PC-9 (cell line): Measurements from ENCODE around the gene FAM114A1.

Experiments used
- EZH2 ChIP-seq: fragments of 200-600 bp; sonication (generic); IDR thresholded peaks from 2 replicates; pipeline ENCODE4 v1.8.0; 2017; ENCODE audit warnings: antibody characterized with exemption, low read depth
- TF ChIP-seq, protein P1 (sequence below): fragments of 200-600 bp; sonication (generic); conservative IDR thresholded peaks from 2 replicates; pipeline ENCODE4 v1.6.1; 2017; ENCODE audit warnings: mixed run types, antibody characterized with exemption, mild to moderate bottlenecking, moderate library complexity

DNA sequence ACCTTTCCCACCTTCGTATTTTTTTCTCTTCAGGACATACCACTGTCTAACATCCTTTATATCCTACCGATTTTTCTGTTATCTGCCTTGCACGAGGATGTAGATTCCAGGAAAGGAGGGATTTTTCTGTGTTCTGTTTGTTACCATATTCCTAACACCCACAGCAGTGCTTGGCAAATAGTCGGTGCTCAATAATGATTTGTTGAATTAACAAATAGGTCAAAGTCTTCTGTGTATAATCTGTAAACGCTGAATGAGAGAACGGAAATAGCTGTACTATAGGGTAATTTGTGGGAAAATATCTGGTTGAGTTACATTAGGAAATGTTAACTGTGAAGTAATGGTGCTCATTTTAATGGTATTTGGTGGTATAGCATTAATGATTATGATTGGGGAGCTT is 83.1 kb downstream of the FAM114A1 start:
- TF ChIP-seq, protein P1, sequence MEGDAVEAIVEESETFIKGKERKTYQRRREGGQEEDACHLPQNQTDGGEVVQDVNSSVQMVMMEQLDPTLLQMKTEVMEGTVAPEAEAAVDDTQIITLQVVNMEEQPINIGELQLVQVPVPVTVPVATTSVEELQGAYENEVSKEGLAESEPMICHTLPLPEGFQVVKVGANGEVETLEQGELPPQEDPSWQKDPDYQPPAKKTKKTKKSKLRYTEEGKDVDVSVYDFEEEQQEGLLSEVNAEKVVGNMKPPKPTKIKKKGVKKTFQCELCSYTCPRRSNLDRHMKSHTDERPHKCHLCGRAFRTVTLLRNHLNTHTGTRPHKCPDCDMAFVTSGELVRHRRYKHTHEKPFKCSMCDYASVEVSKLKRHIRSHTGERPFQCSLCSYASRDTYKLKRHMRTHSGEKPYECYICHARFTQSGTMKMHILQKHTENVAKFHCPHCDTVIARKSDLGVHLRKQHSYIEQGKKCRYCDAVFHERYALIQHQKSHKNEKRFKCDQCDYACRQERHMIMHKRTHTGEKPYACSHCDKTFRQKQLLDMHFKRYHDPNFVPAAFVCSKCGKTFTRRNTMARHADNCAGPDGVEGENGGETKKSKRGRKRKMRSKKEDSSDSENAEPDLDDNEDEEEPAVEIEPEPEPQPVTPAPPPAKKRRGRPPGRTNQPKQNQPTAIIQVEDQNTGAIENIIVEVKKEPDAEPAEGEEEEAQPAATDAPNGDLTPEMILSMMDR = no peak
- no peak for TF ChIP-seq EZH2
